ENCODE data around the gene NQO2. TPM values are rescaled to one million over a fixed set of nuclear protein-coding genes. Genes with fewer than 3 reads are reported as not detected.
"Not testable (repeated sequence)": the region's sequence is repeated elsewhere in the genome, so short reads cannot be mapped to it uniquely, and the experiment has no call there.

Gene NQO2
- total and polyA plus RNA-seq, 3 donors from 2014 or later = 9.5 to 35.6 (median 16.8) TPM

- no peak overlapping the region for H3K4me3 ChIP-seq
- intact Hi-C loops (cut with DNase I; ENCODE audit: low total_unique reads) = loop anchor here (10.0 kb wide), 1 partner anchor 212 kb away; the partner anchor contains the start of gene SERPINB1
These were observed 57.5 kb downstream of the NQO2 start for GRCh38 chr6:3057063-3057770.

GRCh38 chr6:3058957-3059356 lies 59.3 kb downstream of the NQO2 start:
- intact Hi-C loops (cut with DNase I; ENCODE audit: low total_unique reads) = loop anchor here (10.0 kb wide), 1 partner anchor 214 kb away; the partner anchor contains the start of gene SERPINB1
- H3K27me3 ChIP-seq = no peaks in the 10 kb centered on the region
- DNase-seq = no peak
- no peaks in the 10 kb centered on the region for H3K4me1 ChIP-seq
- no peak for TF ChIP-seq POLR2A (IDR thresholded peaks at IDR 0.05)
- TF ChIP-seq CTCF (IDR thresholded peaks at IDR 0.05) = no peak
- H3K9me3 ChIP-seq = no peaks in the 10 kb centered on the region
- H3K36me3 ChIP-seq (ENCODE audit: low read depth, missing control alignments) = no peaks in the 10 kb centered on the region
- H3K27ac ChIP-seq = no peak overlapping the region
- WGBS, 2 donors = 68 to 72% methylated on average over 2 of the region's 2 CpGs
- H3K4me3 ChIP-seq = no peak overlapping the region

More at GRCh38 chr6:3057063-3057770, 57.5 kb downstream of the NQO2 start:
- Histone ChIP-seq H3K9me3 (no peaks in the 10 kb centered on the region), H3K4me1 (no peaks in the 10 kb centered on the region), H3K27me3 (no peaks in the 10 kb centered on the region), H3K27ac (no peak overlapping the region), H3K36me3 (ENCODE audit: low read depth, missing control alignments) (no peaks in the 10 kb centered on the region)
- no peak for TF ChIP-seq POLR2A (IDR thresholded peaks at IDR 0.05)
- no peak for TF ChIP-seq CTCF (IDR thresholded peaks at IDR 0.05)
- WGBS, 2 donors = 77 to 85% methylated on average over 11 of the region's 11 CpGs
- no peak for DNase-seq

DNA sequence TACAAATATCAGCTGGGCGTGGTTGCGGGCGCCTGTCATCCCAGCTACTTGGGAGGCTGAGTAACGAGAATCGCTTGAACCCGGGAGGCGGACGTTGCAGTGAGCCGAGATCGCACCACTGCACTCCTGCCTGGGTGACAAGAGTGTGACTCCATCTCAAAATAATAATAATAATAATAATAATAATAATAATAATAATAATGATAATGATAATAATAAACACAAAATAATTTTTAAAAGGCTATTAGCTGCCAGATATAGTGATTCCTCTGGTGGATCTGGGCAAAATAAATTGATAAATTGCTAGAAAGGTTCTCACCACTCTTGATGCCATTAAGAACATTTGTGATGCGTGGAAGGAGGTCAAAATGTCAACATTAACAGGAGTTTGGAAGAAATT lies 60.4 kb downstream of the NQO2 start:
- H3K36me3 ChIP-seq (ENCODE audit: low read depth, missing control alignments); H3K27me3 ChIP-seq; H3K4me3 ChIP-seq; H3K4me1 ChIP-seq; DNase-seq; H3K9me3 ChIP-seq; H3K27ac ChIP-seq: not testable (repeated sequence)
- intact Hi-C loops (cut with DNase I; ENCODE audit: low total_unique reads) = loop anchor here (5.0 kb wide), 1 partner anchor 68 kb away; no protein-coding TSS in a partner anchor
- 84 to 93% methylated on average over 11 of the region's 11 CpGs for WGBS, 2 donors

- Histone ChIP-seq H3K9me3 (no peaks in the 10 kb centered on the region), H3K4me3 (no peak overlapping the region), H3K27ac (no peak overlapping the region), H3K4me1 (no peaks in the 10 kb centered on the region), H3K36me3 (ENCODE audit: low read depth, missing control alignments) (no peaks in the 10 kb centered on the region), H3K27me3 (no peaks in the 10 kb centered on the region)
- TF ChIP-seq CTCF (IDR thresholded peaks at IDR 0.05) (no peak), POLR2A (IDR thresholded peaks at IDR 0.05) (no peak)
- intact Hi-C loops (cut with DNase I; ENCODE audit: low total_unique reads) = loop anchor here (5.0 kb wide), 1 partner anchor 69 kb away; no protein-coding TSS in a partner anchor
- no peak for DNase-seq
- 97 to 99% methylated on average over 5 of the region's 5 CpGs for WGBS, 2 donors
These were observed 61.8 kb downstream of the NQO2 start for GRCh38 chr6:3061501-3061941.

- intact Hi-C loops (cut with DNase I; ENCODE audit: low total_unique reads) = loop anchor here (5.0 kb wide), 1 partner anchor 71 kb away; no protein-coding TSS in a partner anchor
- Histone ChIP-seq H3K27ac (peak overlapping the region in 1 of 2 donors; percentile 90), H3K4me3 (peak overlapping the region; percentile 77 to 89)
- H3K9me3 ChIP-seq; H3K27me3 ChIP-seq; H3K4me1 ChIP-seq; H3K36me3 ChIP-seq (ENCODE audit: low read depth, missing control alignments); DNase-seq: not testable (repeated sequence)
- WGBS, 2 donors = 0 to 3% methylated on average over 1 to 17 of the region's 19 CpGs
These were observed 63.6 kb downstream of the NQO2 start for GRCh38 chr6:3063340-3063732.

All from testis (tissue), 3 donors.